Body of pancreas (tissue), 4 donors: ENCODE data around the gene ADAMTS2.

Experiments used
- CTCF ChIP-seq, 7 experiments: fragments of 450-650 bp in 4 of 7; fragments of 200-600 bp in 3 of 7; sonication (generic) in 3 of 7; IDR thresholded peaks; one replicate each; pipeline ENCODE4 v1.5.1; 2016 to 2019; ENCODE audit warnings: antibody characterized with exemption in 7 of 7
- POLR2A ChIP-seq, 3 donors: fragments of 450-650 bp; IDR thresholded peaks; one replicate each; pipeline ENCODE4 v1.6.1; 2016; ENCODE audit warnings: antibody characterized with exemption in 3 of 3, mild to moderate bottlenecking in 2 of 3

GRCh38 chr5:179204572-179204971 is 140.7 kb downstream of the ADAMTS2 start:
- TF ChIP-seq POLR2A (IDR thresholded peaks at IDR 0.05) (no peak), CTCF (IDR thresholded peaks at IDR 0.05) (no peak)
